ENCODE results near the gene SYT15. TPM values are rescaled to one million over a fixed set of nuclear protein-coding genes. Genes with fewer than 3 reads are reported as not detected.

Gene SYT15
- total RNA-seq, 1 donor from 2014 or later = 3.0 TPM

DNA sequence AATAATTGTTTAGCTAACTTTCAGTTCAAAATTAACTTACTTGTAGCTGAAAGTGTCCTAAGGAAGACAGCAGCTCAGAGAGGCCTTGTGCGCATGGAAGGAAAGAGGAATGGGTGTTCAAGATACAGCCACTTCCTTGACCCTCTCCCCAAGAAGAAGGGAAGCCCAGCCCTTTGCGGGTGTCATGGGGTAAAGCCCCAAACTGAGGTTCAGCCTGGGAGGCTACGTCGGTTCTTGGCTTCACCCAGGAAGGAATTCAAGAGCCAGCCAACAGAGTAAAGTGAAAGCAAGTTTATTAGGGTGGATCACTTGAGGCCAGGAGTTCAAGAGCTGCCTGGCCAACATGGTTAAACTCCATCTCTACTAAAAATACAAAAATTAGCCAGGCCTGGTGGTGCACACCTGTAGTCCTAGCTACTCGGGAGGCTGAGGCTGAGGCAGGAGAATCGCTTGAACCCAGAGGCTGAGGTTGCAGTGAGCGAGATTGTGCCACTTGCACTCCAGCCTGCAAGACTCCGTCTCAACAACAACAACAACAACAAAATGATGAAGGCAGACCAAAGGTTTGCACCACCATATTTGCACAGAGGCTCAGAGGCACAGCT lies 38.4 kb upstream of the SYT15 start:
- no peaks in the 10 kb centered on the region for H3K9me3 Mint-ChIP-seq
- peak in 1 of 2 experiments; percentile 14 for DNase-seq (ENCODE audit: low spot score in 2 of 2, unreplicated experiment in 2 of 2)
- H3K36me3 Mint-ChIP-seq = no peaks in the 10 kb centered on the region
- peak overlapping the region; percentile 61 for H3K4me3 Mint-ChIP-seq
- peaks cover 2% of the 10 kb centered on the region for H3K27me3 Mint-ChIP-seq (ENCODE audit: low read depth)
- H3K4me1 Mint-ChIP-seq = peaks cover 17% of the 10 kb centered on the region
- peak overlapping the region; percentile 92 for H3K27ac Mint-ChIP-seq
- TF ChIP-seq, protein P1, sequence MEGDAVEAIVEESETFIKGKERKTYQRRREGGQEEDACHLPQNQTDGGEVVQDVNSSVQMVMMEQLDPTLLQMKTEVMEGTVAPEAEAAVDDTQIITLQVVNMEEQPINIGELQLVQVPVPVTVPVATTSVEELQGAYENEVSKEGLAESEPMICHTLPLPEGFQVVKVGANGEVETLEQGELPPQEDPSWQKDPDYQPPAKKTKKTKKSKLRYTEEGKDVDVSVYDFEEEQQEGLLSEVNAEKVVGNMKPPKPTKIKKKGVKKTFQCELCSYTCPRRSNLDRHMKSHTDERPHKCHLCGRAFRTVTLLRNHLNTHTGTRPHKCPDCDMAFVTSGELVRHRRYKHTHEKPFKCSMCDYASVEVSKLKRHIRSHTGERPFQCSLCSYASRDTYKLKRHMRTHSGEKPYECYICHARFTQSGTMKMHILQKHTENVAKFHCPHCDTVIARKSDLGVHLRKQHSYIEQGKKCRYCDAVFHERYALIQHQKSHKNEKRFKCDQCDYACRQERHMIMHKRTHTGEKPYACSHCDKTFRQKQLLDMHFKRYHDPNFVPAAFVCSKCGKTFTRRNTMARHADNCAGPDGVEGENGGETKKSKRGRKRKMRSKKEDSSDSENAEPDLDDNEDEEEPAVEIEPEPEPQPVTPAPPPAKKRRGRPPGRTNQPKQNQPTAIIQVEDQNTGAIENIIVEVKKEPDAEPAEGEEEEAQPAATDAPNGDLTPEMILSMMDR (IDR thresholded peaks at IDR 0.05; ENCODE audit: unreplicated experiment) = no peak

DNA sequence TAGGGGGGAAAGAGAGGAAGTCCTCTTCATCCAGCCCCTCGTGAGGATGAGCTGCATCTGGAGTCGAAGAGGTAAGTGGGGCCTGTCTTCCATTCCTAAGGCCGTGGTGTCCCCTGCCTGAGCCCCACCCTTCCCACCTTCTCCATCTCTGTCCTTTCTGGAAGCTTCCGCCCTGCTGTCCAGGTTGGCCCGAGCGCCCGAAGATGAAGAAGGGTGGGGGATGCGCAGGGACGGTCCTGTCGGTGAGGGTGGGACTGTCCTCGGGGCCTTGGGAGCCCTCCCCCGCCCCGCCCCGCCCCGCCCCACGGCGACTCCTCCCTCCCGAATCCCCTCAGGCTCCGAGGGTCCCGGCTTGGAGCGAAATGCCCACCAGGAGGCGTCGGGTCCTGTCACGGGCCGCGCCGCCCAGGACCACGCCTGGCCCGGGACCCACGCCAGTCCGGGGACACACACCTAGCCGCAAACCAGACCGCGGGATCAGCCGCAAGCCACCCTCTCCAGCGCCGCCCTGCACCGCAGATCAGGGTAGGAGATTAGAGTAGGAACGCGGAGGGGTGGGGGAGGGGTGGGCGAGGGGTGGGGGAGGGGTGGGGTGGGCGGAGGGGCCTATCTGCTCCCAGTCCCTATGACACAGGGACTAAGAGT lies 37.8 kb upstream of the SYT15 start:
- H3K9me3 Mint-ChIP-seq = no peaks in the 10 kb centered on the region
- peak; percentile 76 to 84 for DNase-seq (ENCODE audit: low spot score in 2 of 2, unreplicated experiment in 2 of 2)
- H3K27me3 Mint-ChIP-seq (ENCODE audit: low read depth) = peaks cover 2% of the 10 kb centered on the region
- TF ChIP-seq, protein P1 (IDR thresholded peaks at IDR 0.05; ENCODE audit: unreplicated experiment) = peak; percentile 75
- no peak overlapping the region for H3K27ac Mint-ChIP-seq
- H3K36me3 Mint-ChIP-seq = no peaks in the 10 kb centered on the region
- peaks cover 17% of the 10 kb centered on the region for H3K4me1 Mint-ChIP-seq
- H3K4me3 Mint-ChIP-seq = peak overlapping the region; percentile 62

DNA sequence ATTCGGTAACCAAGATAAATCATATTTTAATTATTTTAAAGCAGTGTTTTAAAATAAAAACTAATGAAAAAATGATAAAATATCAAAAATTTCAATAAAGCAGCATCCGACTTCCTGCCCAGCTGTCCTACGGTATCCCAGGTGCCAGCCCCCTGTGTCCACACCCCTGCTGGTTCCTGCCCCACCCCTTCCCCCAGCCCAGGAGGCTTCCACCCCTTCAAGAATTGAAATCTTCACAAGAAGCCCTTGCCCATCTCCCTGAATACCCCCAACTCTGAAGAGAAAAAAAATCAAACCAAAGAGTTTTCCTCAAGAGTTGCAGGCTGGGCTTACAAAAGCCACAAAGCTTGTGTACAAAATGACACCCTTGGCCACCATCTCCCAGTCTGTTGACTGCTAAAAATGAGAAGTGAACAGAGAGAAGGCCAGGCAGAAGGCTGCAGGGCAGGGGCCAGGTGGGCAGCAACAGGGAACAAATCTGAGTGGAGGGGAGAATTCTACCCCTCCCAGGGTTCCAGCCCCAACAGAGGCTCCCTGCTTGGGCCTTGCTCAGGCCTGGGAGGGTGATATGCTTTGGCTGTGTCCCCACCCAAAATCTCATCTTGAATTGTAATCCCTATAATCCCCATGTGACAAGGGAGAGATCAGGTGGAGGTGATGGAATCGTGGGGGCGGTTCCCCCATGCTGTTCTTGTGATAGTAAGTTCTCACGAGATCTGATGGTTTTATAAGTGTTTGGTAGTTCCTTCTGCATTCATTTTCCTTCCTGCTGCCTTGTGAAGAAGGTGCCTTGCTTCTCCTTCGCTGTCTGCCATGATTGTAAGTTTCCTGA lies 37.0 kb upstream of the SYT15 start:
- Mint-ChIP-seq H3K9me3 (no peaks in the 10 kb centered on the region), H3K36me3 (no peaks in the 10 kb centered on the region), H3K4me1 (peaks cover 17% of the 10 kb centered on the region), H3K4me3 (peak overlapping the region; percentile 47), H3K27ac (peak overlapping the region; percentile 67), H3K27me3 (ENCODE audit: low read depth) (no peaks in the 10 kb centered on the region)
- DNase-seq (ENCODE audit: low spot score in 2 of 2, unreplicated experiment in 2 of 2) = peak in 1 of 2 experiments; percentile 12
- TF ChIP-seq, protein P1 (IDR thresholded peaks at IDR 0.05; ENCODE audit: unreplicated experiment) = no peak

DNA sequence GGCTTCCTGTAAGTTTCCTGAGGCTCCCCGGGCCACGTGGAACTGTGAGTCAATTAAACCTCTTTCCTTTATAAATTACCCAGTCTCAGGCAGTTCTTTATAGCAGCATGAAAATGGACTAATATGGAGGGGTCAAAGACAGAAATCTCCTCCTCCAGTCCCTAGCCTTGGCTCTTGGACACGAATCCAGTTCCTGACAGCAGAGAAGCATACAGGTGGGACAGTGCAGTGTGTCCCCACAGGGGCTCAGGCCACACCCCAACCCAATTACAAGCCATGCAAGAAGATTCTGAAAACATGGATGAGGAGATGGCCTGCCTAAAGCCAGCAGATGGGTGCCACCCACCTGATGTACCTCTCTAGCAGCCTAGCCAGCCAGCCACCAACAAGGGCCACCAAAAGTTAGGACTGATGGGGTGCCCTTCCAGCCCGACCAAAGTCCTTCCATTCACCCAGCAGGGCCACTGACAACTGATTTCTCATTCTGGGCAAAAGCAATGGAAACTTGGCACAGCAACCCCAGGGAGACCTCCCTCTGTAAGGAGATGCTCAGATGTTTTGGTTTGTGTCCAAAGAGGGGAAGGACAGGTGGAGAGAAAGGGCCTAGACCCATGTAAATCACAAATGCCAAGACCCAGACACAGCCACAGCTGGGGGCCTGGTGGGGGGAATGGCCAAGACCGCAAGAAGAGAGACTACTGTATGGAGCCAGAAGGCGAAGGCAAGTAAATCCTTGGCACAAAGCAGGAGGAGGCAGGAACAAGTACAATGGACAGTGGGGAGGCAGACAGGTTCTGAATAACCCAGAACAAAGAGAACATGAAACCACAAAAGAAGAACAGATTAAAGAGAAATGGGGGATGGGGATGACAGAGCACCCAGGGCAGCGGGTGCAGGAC lies 36.1 kb upstream of the SYT15 start:
- peak; percentile 16 to 38 for DNase-seq (ENCODE audit: low spot score in 2 of 2, unreplicated experiment in 2 of 2)
- TF ChIP-seq, protein P1 (IDR thresholded peaks at IDR 0.05; ENCODE audit: unreplicated experiment) = no peak

More for the DNA sequence above, 36.1 kb upstream of the SYT15 start:
- Mint-ChIP-seq H3K4me3 (peak overlapping the region; percentile 47), H3K4me1 (peaks cover 17% of the 10 kb centered on the region), H3K9me3 (no peaks in the 10 kb centered on the region), H3K27me3 (ENCODE audit: low read depth) (no peaks in the 10 kb centered on the region), H3K36me3 (no peaks in the 10 kb centered on the region), H3K27ac (peak overlapping the region; percentile 67)
